22Rv1 (cell line): ENCODE measurements around the gene FIBCD1.

Experiments used
- CTCF ChIP-seq: fragments of 450-650 bp; IDR thresholded peaks from 2 replicates; pipeline ENCODE4 v1.5.1; 2017; ENCODE audit warnings: mild to moderate bottlenecking
- ZFX ChIP-seq: fragments of 450-650 bp; IDR thresholded peaks from 2 replicates; pipeline ENCODE4 v1.6.1; 2017; ENCODE audit warnings: antibody characterized with exemption, borderline replicate concordance

- TF ChIP-seq CTCF, result no peak
- no peak for TF ChIP-seq ZFX
These were observed 33.4 kb upstream of the FIBCD1 start for GRCh38 chr9:130972277-130972956.
